ENCODE measurements around the gene SRSF12. TPM values are rescaled to one million over a fixed set of nuclear protein-coding genes. Genes with fewer than 3 reads are reported as not detected.
A peak's percentile ranks its signal among the peaks of the same experiment; 100 is the strongest.

The SRSF12 gene
- total and polyA plus RNA-seq, 2 donors (not counting 1 experiment from before 2014, with no cell fraction given) = not detected

DNA sequence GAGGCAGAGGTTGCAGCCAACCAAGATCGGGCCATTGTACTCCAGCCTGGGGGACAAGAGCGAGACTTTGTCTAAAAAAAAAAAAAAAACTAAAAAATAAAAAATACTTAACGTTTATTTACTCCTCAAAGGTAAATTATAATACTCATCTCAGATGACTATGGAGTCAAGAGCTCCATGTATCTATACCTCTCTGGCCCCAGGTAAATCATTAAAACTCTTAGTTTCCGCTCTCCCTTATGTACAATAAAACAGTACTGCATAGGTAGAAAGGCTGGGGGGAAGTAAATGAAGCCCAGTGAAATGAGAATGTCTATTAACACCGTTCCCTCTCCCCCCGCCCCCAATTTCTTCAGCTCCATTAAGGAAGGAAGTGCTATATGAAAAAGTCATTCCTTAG lies 1.2 kb downstream of the SRSF12 start:
- H3K4me3 ChIP-seq (ENCODE audit: control extremely low read depth in 1 of 5, extremely low read depth in 1 of 5, insufficient read depth in 1 of 5, low read depth in 2 of 5, low read length in 4 of 5) = peak overlapping the region in 2 of 5 experiments; percentile 52 to 67
- Mint-ChIP-seq H3K27me3 (peaks cover 18% of the 10 kb centered on the region), H3K27ac (no peak overlapping the region), H3K4me1 (peaks cover 9% of the 10 kb centered on the region), H3K9me3 (ENCODE audit: insufficient read depth) (peaks cover 2% of the 10 kb centered on the region), H3K4me3 (peak overlapping the region; percentile 83)
- no peaks in the 10 kb centered on the region for H3K36me3 ChIP-seq (replicated peaks in 1 of 2; ENCODE audit: control extremely low read depth in 1 of 2, control insufficient read depth in 1 of 2, extremely low read depth in 1 of 2, insufficient read depth in 2 of 2, low read length in 1 of 2)
- H2AFZ ChIP-seq (ENCODE audit: insufficient read depth, low read depth, low read length, poor library complexity, severe bottlenecking) = peak overlapping the region; percentile 80
- no peak for DNase-seq
- peak overlapping the region; percentile 71 for H3K9ac ChIP-seq (ENCODE audit: low read length)
- no peaks in the 10 kb centered on the region for H4K20me1 ChIP-seq (ENCODE audit: control insufficient read depth, insufficient read depth, low read length, poor library complexity, severe bottlenecking)
- intact Hi-C loops (cut with micrococcal nuclease) = loop anchor here (2.0 kb wide), 1 partner anchor 30 kb away; the partner anchor contains the start of gene PM20D2
- no peak overlapping the region for H3K27ac ChIP-seq (ENCODE audit: low read length in 2 of 2)
- no peak for TF ChIP-seq EZH2 (IDR thresholded peaks at IDR 0.05; ENCODE audit: borderline replicate concordance, insufficient read depth, low read depth, low read length, poor library complexity, severe bottlenecking)
- TF ChIP-seq, protein P1, sequence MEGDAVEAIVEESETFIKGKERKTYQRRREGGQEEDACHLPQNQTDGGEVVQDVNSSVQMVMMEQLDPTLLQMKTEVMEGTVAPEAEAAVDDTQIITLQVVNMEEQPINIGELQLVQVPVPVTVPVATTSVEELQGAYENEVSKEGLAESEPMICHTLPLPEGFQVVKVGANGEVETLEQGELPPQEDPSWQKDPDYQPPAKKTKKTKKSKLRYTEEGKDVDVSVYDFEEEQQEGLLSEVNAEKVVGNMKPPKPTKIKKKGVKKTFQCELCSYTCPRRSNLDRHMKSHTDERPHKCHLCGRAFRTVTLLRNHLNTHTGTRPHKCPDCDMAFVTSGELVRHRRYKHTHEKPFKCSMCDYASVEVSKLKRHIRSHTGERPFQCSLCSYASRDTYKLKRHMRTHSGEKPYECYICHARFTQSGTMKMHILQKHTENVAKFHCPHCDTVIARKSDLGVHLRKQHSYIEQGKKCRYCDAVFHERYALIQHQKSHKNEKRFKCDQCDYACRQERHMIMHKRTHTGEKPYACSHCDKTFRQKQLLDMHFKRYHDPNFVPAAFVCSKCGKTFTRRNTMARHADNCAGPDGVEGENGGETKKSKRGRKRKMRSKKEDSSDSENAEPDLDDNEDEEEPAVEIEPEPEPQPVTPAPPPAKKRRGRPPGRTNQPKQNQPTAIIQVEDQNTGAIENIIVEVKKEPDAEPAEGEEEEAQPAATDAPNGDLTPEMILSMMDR (IDR thresholded peaks at IDR 0.05) = no peak
- POLR2A ChIA-PET = no interaction called here
- WGBS (ENCODE audit: insufficient coverage) = no CpG with 5 or more reads among the region's 6 CpGs
- no peaks in the 10 kb centered on the region for H3K9me3 ChIP-seq (ENCODE audit: control extremely low read depth in 1 of 3, control insufficient read depth in 2 of 3, insufficient read depth in 1 of 3, low read length in 2 of 3)
- ATAC-seq (ENCODE audit: low read depth) = no peak
- H3K4me1 ChIP-seq (ENCODE audit: control insufficient read depth in 2 of 2, insufficient read depth in 2 of 2, low read length in 2 of 2) = peaks cover 6 to 10% of the 10 kb centered on the region in 2 donors
- peak overlapping the region; percentile 95 for H3K4me2 ChIP-seq (replicated peaks; ENCODE audit: low read depth, low read length, poor library complexity, severe bottlenecking)
- peaks cover 0 to 14% (median 2%) of the 10 kb centered on the region in 4 experiments for H3K27me3 ChIP-seq (replicated peaks in 1 of 4; ENCODE audit: control extremely low read depth in 1 of 4, control insufficient read depth in 3 of 4, insufficient read depth in 4 of 4, low read length in 3 of 4)
- CTCF ChIA-PET = interaction anchor here (1.2 to 1.4 kb wide), 2 partner anchors 33 to 134 kb away, joined by 3 to 7 read pairs; no protein-coding TSS in a partner anchor
- H3K79me2 ChIP-seq (ENCODE audit: control insufficient read depth, insufficient read depth, low read length) = peaks cover 3% of the 10 kb centered on the region

DNA sequence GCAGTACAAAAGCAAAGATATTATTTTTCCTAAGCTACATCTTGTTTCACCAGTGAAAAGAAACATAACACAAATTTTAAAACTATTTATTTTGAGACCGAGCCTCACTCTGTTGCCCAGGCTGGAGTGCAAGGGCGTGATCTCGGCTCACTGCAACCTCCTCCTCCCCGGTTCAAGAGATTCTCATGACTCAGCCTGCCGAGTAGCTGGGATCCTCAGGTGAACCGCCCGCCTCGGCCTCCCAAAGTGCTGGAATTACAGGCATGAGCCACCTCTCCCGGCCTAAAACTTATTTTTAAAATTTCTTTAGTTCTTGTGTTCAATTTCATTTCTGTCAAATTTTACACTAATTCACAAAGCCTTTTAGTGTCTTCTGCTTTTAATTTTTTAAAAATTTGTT lies 5.9 kb downstream of the SRSF12 start:
- no peaks in the 10 kb centered on the region for H4K20me1 ChIP-seq (ENCODE audit: control insufficient read depth, insufficient read depth, low read length, poor library complexity, severe bottlenecking)
- H3K4me1 ChIP-seq (ENCODE audit: control insufficient read depth in 2 of 2, insufficient read depth in 2 of 2, low read length in 2 of 2) = peaks cover 2 to 3% of the 10 kb centered on the region in 2 donors
- H3K36me3 ChIP-seq (replicated peaks in 1 of 2; ENCODE audit: control extremely low read depth in 1 of 2, control insufficient read depth in 1 of 2, extremely low read depth in 1 of 2, insufficient read depth in 2 of 2, low read length in 1 of 2) = no peaks in the 10 kb centered on the region
- peaks cover 9% of the 10 kb centered on the region for H3K27me3 Mint-ChIP-seq
- ATAC-seq (ENCODE audit: low read depth) = no peak
- no peak overlapping the region for H3K27ac ChIP-seq (ENCODE audit: low read length in 2 of 2)
- intact Hi-C loops (cut with micrococcal nuclease) = no loop called here
- TF ChIP-seq, protein P1 (IDR thresholded peaks at IDR 0.05) = no peak
- H3K9ac ChIP-seq (ENCODE audit: low read length) = no peak overlapping the region
- H3K4me1 Mint-ChIP-seq = peaks cover 3% of the 10 kb centered on the region
- H2AFZ ChIP-seq (ENCODE audit: insufficient read depth, low read depth, low read length, poor library complexity, severe bottlenecking) = no peak overlapping the region
- CTCF ChIA-PET = interaction anchor here (0.6 kb wide), 1 partner anchor 35 kb away, joined by 3 read pairs; no protein-coding TSS in a partner anchor
- H3K27me3 ChIP-seq (replicated peaks in 1 of 4; ENCODE audit: control extremely low read depth in 1 of 4, control insufficient read depth in 3 of 4, insufficient read depth in 4 of 4, low read length in 3 of 4) = peaks cover 0 to 8% (median 2%) of the 10 kb centered on the region in 4 experiments
- H3K79me2 ChIP-seq (ENCODE audit: control insufficient read depth, insufficient read depth, low read length) = peaks cover 3% of the 10 kb centered on the region
- POLR2A ChIA-PET = no interaction called here
- no peaks in the 10 kb centered on the region for H3K9me3 Mint-ChIP-seq (ENCODE audit: insufficient read depth)
- H3K4me2 ChIP-seq (replicated peaks; ENCODE audit: low read depth, low read length, poor library complexity, severe bottlenecking) = no peak overlapping the region
- H3K4me3 Mint-ChIP-seq = no peak overlapping the region
- no peaks in the 10 kb centered on the region for H3K9me3 ChIP-seq (ENCODE audit: control extremely low read depth in 1 of 3, control insufficient read depth in 2 of 3, insufficient read depth in 1 of 3, low read length in 2 of 3)
- no peak for DNase-seq
- WGBS (ENCODE audit: insufficient coverage) = 98% methylated on average over 8 of the region's 9 CpGs
- no peak overlapping the region for H3K27ac Mint-ChIP-seq
- no peak overlapping the region for H3K4me3 ChIP-seq (ENCODE audit: control extremely low read depth in 1 of 5, extremely low read depth in 1 of 5, insufficient read depth in 1 of 5, low read depth in 2 of 5, low read length in 4 of 5)
